ENCODE results near the gene UBAC1. TPM values are rescaled to one million over a fixed set of nuclear protein-coding genes. Genes with fewer than 3 reads are reported as not detected.

The UBAC1 gene
- total RNA-seq, 1 donor from 2014 or later, result 57.9 TPM

GRCh38 chr9:136003411-136004218 is 42.4 kb upstream of the UBAC1 start:
- Histone ChIP-seq H3K27me3 (no peaks in the 10 kb centered on the region), H3K4me3 (no peak overlapping the region), H3K9me3 (no peaks in the 10 kb centered on the region), H3K36me3 (no peaks in the 10 kb centered on the region), H3K4me1 (peaks cover 22% of the 10 kb centered on the region), H3K27ac (no peak overlapping the region)
- no peak for TF ChIP-seq POLR2A (IDR thresholded peaks at IDR 0.05)
- TF ChIP-seq CTCF (IDR thresholded peaks at IDR 0.05), result no peak
- no peak for TF ChIP-seq POLR2AphosphoS5 (IDR thresholded peaks at IDR 0.05; ENCODE audit: insufficient read depth in 1 of 2, low read depth in 1 of 2)
- no peak for DNase-seq (ENCODE audit: extremely low spot score in 2 of 2)
- intact Hi-C loops (cut with DNase I), result no loop called here

DNA sequence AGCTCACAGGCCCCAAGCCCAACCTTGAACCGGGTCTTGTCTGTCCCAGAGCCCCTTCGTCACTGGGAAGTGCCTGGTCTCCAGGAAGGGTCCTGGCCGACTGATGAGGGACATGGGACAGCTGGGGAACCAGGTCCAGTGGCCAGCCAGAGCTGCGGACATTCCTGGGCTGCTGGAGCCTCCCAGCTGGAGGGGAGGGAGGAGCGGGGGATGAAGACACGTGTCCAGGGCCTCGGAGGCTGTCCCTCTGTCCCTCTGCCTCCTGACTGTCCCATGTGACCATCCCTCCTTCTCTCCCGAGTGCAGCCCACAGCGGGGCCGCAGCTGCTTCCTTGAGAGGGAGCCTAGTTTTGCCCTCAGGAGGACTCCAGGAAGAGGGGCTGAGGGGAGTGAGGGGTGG is 41.7 kb upstream of the UBAC1 start:
- no peaks in the 10 kb centered on the region for H3K27me3 ChIP-seq
- H3K36me3 ChIP-seq, result no peaks in the 10 kb centered on the region
- H3K9me3 ChIP-seq, result no peaks in the 10 kb centered on the region
- H3K4me1 ChIP-seq, result peaks cover 14% of the 10 kb centered on the region
- no peak overlapping the region for H3K4me3 ChIP-seq
- DNase-seq (ENCODE audit: extremely low spot score in 2 of 2), result no peak
- TF ChIP-seq CTCF (IDR thresholded peaks at IDR 0.05) (no peak), POLR2AphosphoS5 (IDR thresholded peaks at IDR 0.05; ENCODE audit: insufficient read depth in 1 of 2, low read depth in 1 of 2) (no peak)
- intact Hi-C loops (cut with DNase I), result no loop called here
- H3K27ac ChIP-seq, result no peak overlapping the region

GRCh38 chr9:136002215-136002614 is 41.0 kb upstream of the UBAC1 start:
- Histone ChIP-seq H3K36me3 (no peaks in the 10 kb centered on the region), H3K4me3 (no peak overlapping the region), H3K27me3 (no peaks in the 10 kb centered on the region), H3K9me3 (no peaks in the 10 kb centered on the region), H3K4me1 (peaks cover 12% of the 10 kb centered on the region), H3K27ac (no peak overlapping the region)
- TF ChIP-seq POLR2AphosphoS5 (IDR thresholded peaks at IDR 0.05; ENCODE audit: insufficient read depth in 1 of 2, low read depth in 1 of 2) (no peak), CTCF (IDR thresholded peaks at IDR 0.05) (no peak), POLR2A (IDR thresholded peaks at IDR 0.05) (no peak)
- DNase-seq (ENCODE audit: extremely low spot score in 2 of 2), result no peak
- intact Hi-C loops (cut with DNase I), result no loop called here

- Histone ChIP-seq H3K9me3 (no peaks in the 10 kb centered on the region), H3K36me3 (no peaks in the 10 kb centered on the region), H3K27me3 (no peaks in the 10 kb centered on the region), H3K27ac (no peak overlapping the region), H3K4me1 (peaks cover 12% of the 10 kb centered on the region), H3K4me3 (no peak overlapping the region)
- DNase-seq (ENCODE audit: extremely low spot score in 2 of 2), result no peak
- no peak for TF ChIP-seq POLR2A (IDR thresholded peaks at IDR 0.05)
- TF ChIP-seq CTCF (IDR thresholded peaks at IDR 0.05), result no peak
- no peak for TF ChIP-seq POLR2AphosphoS5 (IDR thresholded peaks at IDR 0.05; ENCODE audit: insufficient read depth in 1 of 2, low read depth in 1 of 2)
- intact Hi-C loops (cut with DNase I), result no loop called here
Measured at GRCh38 chr9:136001231-136001630, 40.1 kb upstream of the UBAC1 start.

DNA sequence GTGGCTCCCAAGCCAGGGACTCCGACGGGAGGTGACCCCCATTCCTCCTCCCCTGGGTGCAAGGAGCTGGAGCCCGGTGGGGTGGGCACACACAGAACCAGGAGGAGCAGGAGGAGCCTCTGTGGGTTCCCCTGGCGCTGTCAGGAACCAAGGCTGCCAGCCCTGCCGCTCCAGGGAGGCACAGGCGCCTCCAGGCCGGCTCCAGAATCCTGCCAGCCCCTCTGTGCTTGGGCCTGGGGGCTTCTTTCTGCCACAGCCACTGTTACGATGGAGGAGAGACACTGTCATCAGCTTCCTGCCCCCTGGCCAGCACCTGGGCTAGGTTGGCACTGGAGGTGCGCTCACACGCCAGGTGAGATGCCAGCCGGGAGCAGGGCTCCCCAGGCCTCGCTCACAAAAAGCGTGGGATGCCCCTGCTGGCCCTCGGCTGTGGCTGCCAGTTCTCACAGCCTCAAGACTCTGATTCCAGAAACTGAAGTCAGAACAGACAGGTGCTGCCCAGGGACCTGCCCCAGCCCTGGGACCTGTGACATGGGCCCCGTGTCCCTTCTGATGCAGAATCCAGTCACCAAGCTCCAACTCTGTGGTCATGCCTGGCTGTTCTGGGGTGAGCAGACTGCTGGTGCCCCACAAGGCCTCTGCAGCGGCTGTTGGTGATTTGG is 37.4 kb upstream of the UBAC1 start:
- no peaks in the 10 kb centered on the region for H3K36me3 ChIP-seq
- H3K27ac ChIP-seq, result no peak overlapping the region
- no peaks in the 10 kb centered on the region for H3K27me3 ChIP-seq
- TF ChIP-seq POLR2A (IDR thresholded peaks at IDR 0.05), result no peak
- no peaks in the 10 kb centered on the region for H3K9me3 ChIP-seq
- no peak for DNase-seq (ENCODE audit: extremely low spot score in 2 of 2)
- no peak overlapping the region for H3K4me3 ChIP-seq
- intact Hi-C loops (cut with DNase I), result no loop called here
- peaks cover 8% of the 10 kb centered on the region for H3K4me1 ChIP-seq

Data from vagina (tissue), 2 donors.